HCT116 (cell line): Measurements from ENCODE around the gene LDB2.

Experiments used
- EZH2 ChIP-seq: fragments of 200-600 bp; sonication (generic); IDR thresholded peaks from 2 replicates; pipeline ENCODE4 v1.6.1; 2017; ENCODE audit warnings: antibody characterized with exemption, mixed run types
- EZH2phosphoT487 ChIP-seq: fragments of 200-600 bp; IDR thresholded peaks from 2 replicates; pipeline ENCODE4 v1.6.1; 2018; ENCODE audit warnings: antibody characterized with exemption, borderline replicate concordance
- MAX ChIP-seq: IDR thresholded peaks from 2 replicates; pipeline ENCODE4 v1.6.1; 2012
- POLR2AphosphoS5 ChIP-seq: IDR thresholded peaks from 2 replicates; pipeline ENCODE4 v1.6.1; 2011; ENCODE audit warnings: mild to moderate bottlenecking, low read depth, low read length, moderate library complexity
- TF ChIP-seq, protein P1 (sequence below): IDR thresholded peaks from 2 replicates; pipeline ENCODE4 v1.6.1; 2011; ENCODE audit warnings: mild to moderate bottlenecking, low read length, moderate library complexity; ENCODE audit not compliant: insufficient replicate concordance; ENCODE audit errors: extremely low read depth

DNA sequence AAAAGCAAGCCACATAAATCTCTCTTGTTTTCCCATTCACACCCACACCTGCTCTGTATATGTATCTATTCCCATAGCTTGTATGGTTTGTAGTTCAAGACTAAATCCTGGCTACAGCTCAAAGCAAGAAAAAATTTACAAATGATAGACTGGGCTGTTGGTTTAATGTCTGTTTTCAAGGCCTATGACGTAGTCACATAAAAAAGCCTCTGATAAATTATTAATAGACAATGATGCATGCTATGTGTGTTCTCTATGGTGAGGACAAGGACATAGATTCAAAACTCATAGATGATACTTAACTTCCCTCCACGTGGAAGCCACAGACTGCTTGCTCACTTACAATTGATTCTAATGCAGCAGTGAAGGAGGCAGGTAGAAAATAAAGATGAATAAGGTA is 194.0 kb downstream of the LDB2 start:
- TF ChIP-seq POLR2AphosphoS5 (no peak), MAX (no peak), EZH2phosphoT487 (no peak), EZH2 (no peak)
- TF ChIP-seq, protein P1, sequence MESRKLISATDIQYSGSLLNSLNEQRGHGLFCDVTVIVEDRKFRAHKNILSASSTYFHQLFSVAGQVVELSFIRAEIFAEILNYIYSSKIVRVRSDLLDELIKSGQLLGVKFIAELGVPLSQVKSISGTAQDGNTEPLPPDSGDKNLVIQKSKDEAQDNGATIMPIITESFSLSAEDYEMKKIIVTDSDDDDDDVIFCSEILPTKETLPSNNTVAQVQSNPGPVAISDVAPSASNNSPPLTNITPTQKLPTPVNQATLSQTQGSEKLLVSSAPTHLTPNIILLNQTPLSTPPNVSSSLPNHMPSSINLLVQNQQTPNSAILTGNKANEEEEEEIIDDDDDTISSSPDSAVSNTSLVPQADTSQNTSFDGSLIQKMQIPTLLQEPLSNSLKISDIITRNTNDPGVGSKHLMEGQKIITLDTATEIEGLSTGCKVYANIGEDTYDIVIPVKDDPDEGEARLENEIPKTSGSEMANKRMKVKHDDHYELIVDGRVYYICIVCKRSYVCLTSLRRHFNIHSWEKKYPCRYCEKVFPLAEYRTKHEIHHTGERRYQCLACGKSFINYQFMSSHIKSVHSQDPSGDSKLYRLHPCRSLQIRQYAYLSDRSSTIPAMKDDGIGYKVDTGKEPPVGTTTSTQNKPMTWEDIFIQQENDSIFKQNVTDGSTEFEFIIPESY = no peak
